ENCODE measurements around the gene RNF128. TPM values are rescaled to one million over a fixed set of nuclear protein-coding genes. Genes with fewer than 3 reads are reported as not detected.

RNF128 gene
- total RNA-seq (2014; rRNA removed; shearing (Covaris generic)): 5.0 and 5.5 TPM in 2 replicates

GRCh38 chrX:106726485-106727437 lies at the start of gene RNF128:
TSS of gene RNF128 (plus strand) at chrX:106726701. CDS start at chrX:106726914, 213 bp downstream.
- peak; percentile 42 for DNase-seq (ENCODE audit: low read depth)

GRCh38 chrX:106680716-106681115 lies 45.8 kb upstream of the RNF128 start:
- no peak for DNase-seq (ENCODE audit: low read depth)

- no peak for DNase-seq (ENCODE audit: low read depth)
Measured at GRCh38 chrX:106684207-106684606, 42.3 kb upstream of the RNF128 start.

GRCh38 chrX:106692425-106693065 lies 34.0 kb upstream of the RNF128 start:
- DNase-seq (ENCODE audit: low read depth): no peak

- DNase-seq (ENCODE audit: low read depth): no peak
Measured at GRCh38 chrX:106696502-106696901, 30.0 kb upstream of the RNF128 start.

- peak; percentile 7 for DNase-seq (ENCODE audit: low read depth)
Measured at GRCh38 chrX:106698693-106699092, 27.8 kb upstream of the RNF128 start.

GRCh38 chrX:106702636-106703035 lies 23.9 kb upstream of the RNF128 start:
- no peak for DNase-seq (ENCODE audit: low read depth)

GRCh38 chrX:106706466-106706865 lies 20.0 kb upstream of the RNF128 start:
- no peak for DNase-seq (ENCODE audit: low read depth)

- peak; percentile 87 for DNase-seq (ENCODE audit: low read depth)
Measured at GRCh38 chrX:106707771-106708454, 18.6 kb upstream of the RNF128 start.

GRCh38 chrX:106710771-106711170 lies 15.7 kb upstream of the RNF128 start:
- no peak for DNase-seq (ENCODE audit: low read depth)

- no peak for DNase-seq (ENCODE audit: low read depth)
Measured at GRCh38 chrX:106711375-106711774, 15.1 kb upstream of the RNF128 start.

GRCh38 chrX:106716004-106716403 lies 10.5 kb upstream of the RNF128 start:
- DNase-seq (ENCODE audit: low read depth): no peak

- no peak for DNase-seq (ENCODE audit: low read depth)
Measured at GRCh38 chrX:106716463-106716862, 10.0 kb upstream of the RNF128 start.

GRCh38 chrX:106718709-106719108 lies 7.8 kb upstream of the RNF128 start:
- DNase-seq (ENCODE audit: low read depth): no peak

GRCh38 chrX:106725931-106726330 lies 570 bp upstream of the RNF128 start:
- no peak for DNase-seq (ENCODE audit: low read depth)

GRCh38 chrX:106728337-106728736 lies 1.8 kb downstream of the RNF128 start:
- no peak for DNase-seq (ENCODE audit: low read depth)

- no peak for DNase-seq (ENCODE audit: low read depth)
Measured at GRCh38 chrX:106730401-106730800, 3.9 kb downstream of the RNF128 start.

- DNase-seq (ENCODE audit: low read depth): no peak
Measured at GRCh38 chrX:106731590-106731989, 5.1 kb downstream of the RNF128 start.

GRCh38 chrX:106734827-106735226 lies 8.3 kb downstream of the RNF128 start:
- DNase-seq (ENCODE audit: low read depth): no peak

GRCh38 chrX:106740193-106740780 lies 13.8 kb downstream of the RNF128 start:
- DNase-seq (ENCODE audit: low read depth): no peak

- no peak for DNase-seq (ENCODE audit: low read depth)
Measured at GRCh38 chrX:106742193-106742592, 15.7 kb downstream of the RNF128 start.

- DNase-seq (ENCODE audit: low read depth): no peak
Measured at GRCh38 chrX:106742805-106743204, 16.3 kb downstream of the RNF128 start.

All from RPMI7951 (cell line).